NCI-H2107 treated with DMSO at 0.1 percent for 48 hours (cell line): ENCODE measurements around the gene CAMK4.
A peak's percentile ranks its signal among the peaks of the same experiment; 100 is the strongest.

Experiments used
- DNase-seq: peaks from one replicate; lab custom pipeline; 2025; ENCODE audit not compliant: unreplicated experiment; lab: John Stamatoyannopoulos, UW

CAMK4 gene

DNA sequence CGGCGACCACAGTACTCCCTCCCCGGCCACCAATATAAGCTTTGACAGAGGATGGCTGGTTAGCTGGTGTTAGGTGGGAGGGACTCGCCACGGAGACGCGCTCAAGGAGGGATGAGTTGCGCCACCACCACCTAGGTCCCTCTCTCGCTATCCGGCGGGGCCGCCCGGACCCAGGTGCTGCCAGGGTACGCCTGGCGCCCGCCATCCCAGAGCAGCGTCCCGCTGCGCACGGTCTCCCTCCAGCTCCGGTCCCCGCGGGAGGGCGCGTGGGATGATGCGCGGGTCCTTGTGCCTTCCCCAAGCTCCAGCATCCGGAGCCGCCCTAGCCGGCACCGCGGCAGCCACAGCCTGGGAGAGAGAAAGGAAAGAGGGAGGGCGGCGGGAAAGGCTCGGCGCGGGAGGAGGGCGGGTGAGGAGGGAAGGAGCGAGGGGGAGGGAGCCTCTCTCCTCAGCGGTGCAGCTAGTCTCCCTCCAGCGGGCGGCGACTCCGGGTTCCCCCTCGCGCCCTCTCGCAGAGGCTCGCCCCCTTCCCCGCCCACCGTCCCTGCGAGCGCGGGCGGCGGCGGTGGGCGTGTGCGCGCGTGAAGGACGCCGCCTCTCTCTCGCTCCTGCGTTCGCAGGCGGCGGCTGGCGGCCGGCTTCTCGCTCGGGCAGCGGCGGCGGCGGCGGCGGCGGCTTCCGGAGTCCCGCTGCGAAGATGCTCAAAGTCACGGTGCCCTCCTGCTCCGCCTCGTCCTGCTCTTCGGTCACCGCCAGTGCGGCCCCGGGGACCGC is at the start of gene CAMK4:
CAMK4 (plus strand) TSS at position 598 of the 774 bp plus-strand sequence; CDS start at position 698, 100 bp downstream.
- peak; percentile 25 for DNase-seq

DNA sequence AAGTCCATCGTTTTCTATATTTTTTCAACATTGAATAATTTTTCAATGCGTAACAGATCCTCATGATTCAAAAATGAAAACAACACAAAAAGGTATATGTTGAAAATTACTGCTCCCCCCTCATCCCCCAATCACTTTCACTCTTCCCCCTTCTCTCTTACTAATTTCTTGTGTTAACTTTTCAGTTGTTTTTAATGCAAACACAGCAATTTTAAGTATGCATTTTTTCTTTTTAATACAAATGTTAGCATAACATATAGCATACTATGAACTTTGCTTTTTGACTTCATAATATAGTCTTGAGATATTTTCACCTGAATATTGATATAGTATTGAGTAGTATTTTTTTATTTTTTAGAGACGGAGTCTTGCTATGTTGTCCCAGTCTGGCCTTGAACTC is 41.1 kb upstream of the CAMK4 start:
- no peak for DNase-seq

DNA sequence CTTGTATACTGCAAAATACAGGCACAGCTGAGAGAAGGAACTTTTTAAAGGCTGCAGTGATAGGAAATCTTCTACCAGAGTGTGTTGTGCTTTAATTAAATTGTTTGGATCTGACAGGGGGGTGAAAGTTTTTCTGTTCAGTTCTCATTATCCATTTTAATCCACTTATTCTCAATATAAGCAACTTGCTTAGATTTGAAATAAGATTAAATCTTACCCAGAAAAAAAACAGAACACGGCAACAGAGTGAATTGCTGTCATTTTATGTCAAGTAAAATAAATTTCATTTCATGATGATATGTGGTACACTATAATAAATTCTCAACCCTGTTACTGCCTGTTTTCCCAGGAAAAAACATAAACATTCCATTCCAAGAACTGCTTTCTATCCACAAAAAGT is 37.1 kb upstream of the CAMK4 start:
- DNase-seq, result no peak

DNA sequence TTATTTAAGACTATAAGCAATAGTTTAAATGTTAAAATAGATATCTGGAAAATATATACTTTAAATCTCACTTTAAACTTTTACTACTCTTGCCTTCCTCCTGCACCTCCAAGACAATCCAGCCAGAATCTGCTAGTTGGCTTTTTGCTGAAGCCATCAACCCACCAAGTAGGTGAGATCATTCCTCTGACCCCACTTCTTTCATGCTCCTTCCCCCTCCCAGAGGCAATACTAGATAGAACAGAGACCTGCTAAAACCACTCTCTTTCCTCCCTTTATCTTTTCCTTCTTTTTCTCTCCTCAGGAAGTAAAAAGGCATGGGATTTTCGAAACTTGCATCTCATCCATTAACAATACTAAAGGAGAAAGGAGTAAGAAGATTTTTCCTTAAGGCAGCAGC is 30.1 kb upstream of the CAMK4 start:
- DNase-seq, result no peak

DNA sequence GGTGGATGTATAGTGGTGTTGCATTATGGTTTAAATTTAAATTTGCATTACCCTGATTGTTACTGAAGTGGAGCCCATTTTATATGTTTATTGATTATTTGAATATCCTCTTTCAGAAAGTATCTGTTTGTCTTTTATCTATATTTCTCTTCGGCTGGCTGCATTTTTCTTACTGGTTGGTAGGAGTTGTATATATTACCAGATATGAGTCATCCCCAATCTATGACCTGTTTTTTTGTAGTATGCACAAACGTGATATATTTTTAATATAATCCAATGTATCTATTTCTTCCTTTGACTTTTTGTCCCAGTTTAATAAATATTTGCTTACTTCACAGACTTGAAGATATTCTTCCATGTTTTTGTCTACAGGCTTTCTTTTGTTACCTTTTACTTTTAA is 29.3 kb upstream of the CAMK4 start:
- no peak for DNase-seq

DNA sequence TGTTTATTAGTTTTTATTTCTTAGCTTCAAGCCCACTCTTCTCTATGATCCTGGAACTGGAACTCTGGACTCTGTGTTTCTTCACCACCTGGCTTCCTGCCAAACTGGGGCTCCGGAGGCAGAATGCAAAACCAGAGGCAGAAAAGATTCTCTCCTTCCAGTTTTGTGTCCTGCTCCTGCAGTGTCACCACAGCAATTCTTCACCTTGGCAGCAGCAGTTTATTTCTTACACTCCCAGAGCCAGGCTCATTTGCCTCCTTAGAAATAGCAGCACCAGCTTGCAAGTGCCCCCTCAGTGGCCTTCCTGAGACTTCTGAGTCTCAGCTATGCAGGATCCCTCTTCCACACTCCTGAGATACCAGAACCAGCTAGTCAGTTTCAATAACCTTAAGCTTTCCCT is 26.7 kb upstream of the CAMK4 start:
- DNase-seq, result no peak

DNA sequence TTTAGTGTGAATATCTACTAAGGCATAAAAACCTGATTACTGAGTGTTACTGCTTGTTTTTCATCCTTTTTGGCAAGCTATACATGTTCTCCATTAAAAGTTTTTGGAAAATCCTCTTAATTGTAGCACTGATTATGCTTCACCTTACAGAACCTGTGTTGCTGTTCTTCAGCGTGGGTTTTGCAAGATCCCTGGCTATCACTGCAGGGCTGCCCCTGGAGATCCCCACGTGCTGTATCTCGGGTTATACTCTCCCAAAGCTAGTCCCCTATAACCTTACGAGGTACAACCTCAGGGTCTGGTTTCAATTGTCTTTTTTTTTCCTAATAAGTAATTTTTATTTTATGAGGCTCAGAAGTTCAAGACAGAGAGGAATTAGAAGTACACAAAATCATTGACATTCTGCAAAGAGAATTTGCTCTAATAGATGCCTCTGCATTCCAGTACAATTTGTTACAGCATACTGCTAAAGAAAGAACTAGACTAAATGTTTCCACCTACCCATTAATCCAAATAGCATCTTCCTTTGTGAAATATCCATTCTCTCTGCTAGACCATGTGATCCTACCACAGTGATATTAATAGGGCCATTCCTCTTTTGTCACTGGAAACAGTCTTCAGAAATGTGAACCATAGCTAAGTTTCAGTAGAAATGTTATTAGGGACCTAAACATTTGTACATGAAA is 25.8 kb upstream of the CAMK4 start:
- no peak for DNase-seq

DNA sequence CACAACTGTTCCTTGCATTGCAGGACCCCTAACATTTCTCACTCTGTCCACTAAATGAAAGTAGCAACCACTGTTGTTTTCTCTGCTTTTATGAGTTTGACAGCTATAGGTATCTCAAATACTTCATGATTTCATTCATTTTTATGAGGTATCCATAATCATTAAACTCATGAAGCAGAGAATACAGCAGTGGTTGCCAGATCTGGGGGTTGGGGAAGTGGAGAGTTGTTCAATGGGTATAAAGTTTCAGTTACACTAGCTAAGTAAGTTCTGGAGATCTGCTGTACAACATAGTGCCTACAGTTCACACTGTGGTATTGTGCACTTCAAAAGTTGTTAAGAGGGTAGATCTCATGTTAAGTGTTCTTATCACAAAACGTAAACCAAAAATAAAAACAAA is 23.4 kb upstream of the CAMK4 start:
- DNase-seq, result peak; percentile 41

DNA sequence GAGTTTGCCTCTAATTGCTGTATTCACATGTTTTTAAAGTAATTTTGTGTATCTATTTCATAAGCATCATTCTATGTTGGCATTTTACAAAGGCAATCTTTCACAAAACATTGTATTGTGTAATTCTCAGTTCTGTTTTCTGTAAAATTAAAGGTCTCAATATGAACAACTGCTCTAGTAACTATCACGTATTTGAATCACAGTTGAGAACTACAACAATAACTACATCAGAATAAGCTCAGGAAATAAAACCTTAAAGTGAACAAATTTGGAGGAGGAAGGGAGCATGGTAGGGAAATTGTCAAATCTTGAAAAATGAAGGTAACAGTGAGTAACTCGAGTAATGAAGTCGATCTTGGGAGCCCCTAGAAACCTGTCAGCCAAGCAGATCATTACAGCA is 22.5 kb upstream of the CAMK4 start:
- DNase-seq, result no peak

DNA sequence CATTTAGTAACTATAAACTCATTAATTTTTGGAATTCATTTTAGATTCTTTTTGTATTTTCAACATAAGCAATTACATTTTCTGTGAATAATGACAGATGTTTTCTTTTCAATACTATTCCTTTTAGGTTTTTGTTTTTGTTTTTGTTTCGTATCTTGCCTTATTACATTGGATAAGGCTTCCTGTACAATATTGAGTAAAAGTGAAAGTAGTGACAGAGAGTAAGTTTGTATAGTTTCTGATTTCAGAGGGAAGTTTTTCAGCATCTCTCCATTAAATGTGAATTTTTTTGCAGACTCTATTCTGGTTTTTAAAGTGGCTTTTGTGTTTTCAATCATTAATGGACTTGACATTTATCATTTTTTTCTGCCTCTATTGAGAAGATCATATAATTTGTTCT is 12.8 kb upstream of the CAMK4 start:
- DNase-seq, result no peak

DNA sequence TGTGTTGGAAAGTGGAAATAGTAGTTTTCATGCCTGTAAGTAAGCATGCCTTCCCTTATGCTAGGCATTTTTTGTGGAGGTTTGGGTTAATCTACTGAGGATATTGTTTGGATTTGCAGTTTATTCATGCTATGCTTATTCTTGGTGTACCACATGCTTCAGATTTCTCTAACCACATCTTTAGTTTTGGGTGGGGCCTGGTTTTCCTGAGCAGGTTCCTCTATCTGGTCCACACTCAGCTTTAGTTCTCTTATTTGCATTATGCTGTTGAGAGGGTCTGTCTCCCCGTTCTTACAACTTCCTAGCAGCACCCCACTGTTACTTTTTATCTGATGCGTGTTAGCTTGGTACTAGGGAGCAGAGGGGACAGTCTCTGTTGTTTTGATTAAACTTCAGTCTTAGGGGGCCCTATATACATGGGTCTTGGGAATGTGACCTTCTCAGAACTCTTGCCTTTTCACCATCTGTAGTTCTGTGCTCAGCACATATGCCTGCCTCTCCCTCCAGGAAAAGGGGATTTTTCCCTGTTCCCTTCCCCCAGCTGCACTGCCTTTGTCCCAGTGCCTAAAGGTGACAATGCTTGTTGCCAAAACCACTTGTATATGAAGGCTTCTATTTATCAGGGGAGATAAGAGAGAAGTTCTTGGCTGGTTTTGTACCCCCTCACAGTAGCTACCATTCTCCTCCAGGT is 10.0 kb upstream of the CAMK4 start:
- no peak for DNase-seq

DNA sequence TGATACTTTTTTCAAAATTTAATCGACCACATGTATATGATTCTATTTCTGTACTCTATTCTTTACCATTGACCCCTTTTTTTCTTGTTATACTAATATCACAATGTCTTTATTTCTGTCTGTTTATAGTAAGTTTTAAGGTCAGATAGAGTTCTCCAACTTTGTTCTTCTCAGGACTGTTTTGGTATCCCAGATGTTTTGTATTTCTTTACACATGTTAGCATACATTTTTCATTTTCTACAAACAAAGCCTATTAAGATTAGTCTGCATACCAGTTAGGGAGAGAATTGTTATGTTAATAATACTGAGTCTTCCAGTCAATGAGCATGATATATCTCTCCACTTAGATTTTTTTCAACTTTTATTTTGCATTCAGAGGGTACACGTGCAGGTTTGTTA is 8.2 kb upstream of the CAMK4 start:
- DNase-seq, result no peak

DNA sequence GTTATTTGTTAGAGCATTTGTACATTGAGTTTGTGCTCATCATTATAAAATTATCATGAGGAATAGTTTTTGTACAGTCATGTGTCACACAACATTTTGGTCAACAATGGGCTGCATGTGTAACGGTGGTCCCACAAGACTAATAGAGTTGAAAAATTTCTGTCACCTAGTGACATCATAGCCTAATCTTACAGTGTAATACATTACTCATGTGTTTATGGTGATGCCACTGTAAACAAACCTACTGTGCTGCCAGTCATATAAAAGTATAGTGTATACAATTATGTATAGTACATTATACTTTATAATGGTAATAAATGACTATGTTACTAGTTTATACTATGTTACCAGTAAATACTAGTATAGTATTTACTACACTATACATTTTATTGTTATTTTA is 3.0 kb upstream of the CAMK4 start:
- no peak for DNase-seq

DNA sequence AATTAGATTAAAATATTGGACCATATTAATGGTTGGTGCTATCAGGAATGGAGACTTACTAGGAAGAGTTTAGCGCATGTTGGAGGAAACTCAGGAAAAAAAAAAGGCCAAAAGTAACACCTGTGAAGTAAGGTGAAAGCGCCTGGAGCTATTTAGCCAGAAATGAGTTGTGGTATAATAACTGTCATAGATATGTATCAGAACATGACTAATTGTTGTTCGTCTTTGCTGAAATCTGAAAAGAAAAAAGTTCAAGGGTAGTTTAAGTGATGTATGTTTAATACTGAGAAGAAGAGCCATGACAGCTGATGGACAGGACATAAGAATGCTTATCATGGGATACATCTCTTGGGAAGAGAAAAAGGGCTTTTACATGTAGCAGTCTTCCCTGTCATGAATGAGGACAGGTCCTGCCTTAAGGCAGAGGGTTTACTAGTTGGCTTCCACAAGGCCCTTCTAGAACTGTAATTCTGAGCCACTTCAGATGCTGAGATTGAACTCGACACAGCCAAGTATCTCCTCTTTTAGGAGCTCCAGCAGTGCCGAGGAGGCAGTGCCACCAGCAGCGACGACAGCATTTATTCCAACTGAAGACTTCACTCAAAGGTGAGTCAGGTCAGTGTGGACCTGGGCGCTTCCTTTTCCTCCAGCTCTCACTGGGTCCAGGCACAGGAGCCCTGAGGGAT is 940 bp upstream of the CAMK4 start:
- DNase-seq, result no peak

DNA sequence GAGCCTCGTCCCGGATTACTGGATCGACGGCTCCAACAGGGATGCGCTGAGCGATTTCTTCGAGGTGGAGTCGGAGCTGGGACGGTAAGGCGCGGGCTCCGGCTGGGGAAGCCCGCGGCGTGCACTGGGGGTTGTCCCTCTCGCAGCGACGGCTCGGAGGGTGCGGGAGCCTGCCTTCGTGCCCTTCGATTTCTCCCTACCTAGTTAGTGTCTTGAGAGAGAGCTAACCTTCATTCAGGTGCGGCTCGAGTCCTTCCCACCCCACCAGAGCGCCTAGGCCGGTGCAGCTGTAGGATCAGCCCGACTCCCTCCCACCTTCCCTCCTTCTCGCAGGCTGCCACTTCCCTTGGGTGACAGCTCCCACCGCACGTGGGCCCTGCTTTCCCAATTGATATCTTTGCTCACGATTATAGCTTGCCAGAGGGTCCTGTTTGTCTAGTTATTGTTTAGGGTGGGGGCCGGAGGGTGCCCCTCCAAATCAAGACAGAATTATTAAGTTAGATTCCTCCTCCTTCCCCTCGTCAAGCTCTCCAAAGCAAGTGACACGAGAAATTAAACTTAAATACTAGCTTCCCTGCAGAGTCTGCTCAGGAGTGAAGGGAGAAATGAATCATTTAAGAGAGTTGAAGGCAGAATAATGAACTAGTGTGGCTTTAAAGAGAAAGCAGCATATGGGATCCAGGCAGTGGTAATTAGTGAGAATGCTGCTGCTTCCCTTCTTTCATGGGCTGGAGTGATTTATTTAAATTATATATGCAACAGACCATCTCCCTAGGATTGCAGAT is 569 bp downstream of the CAMK4 start:
- DNase-seq, result no peak

DNA sequence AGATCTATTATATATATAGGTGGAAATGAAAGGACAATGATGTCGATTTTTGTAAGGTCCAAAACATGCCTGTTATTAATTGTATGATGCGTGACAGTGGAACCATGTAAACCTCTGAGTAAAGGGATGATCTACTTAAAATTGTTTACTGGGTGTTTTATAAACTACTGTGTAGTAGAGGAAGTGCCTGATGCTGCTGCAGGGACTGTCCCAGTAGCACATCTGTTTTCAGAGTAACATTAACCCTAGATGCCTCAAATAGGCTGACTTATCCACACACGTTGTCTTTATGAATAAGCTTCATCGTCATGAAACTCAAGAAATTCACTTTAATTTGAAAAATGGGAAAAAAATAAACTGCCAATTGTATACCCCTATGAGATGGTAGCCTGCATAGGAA is 1.7 kb downstream of the CAMK4 start:
- DNase-seq, result no peak

DNA sequence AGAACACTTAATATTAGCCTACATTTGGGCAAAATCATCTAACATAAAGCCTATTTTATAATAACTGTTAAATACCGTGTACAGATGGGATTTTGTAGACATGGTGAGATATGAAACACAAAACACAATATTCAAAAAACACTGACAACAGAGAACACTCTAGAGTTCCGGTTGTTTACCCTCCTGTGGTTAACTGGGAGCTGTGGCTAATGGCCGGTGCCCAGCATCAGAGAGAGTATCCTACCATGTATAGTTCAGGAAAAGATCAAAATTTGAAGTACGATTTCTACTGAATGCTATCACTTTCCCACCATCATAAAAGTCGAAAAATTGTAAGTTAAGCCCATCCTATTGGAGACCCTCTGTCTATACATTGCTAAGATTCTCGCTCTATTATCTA is 2.4 kb downstream of the CAMK4 start:
- DNase-seq, result no peak

DNA sequence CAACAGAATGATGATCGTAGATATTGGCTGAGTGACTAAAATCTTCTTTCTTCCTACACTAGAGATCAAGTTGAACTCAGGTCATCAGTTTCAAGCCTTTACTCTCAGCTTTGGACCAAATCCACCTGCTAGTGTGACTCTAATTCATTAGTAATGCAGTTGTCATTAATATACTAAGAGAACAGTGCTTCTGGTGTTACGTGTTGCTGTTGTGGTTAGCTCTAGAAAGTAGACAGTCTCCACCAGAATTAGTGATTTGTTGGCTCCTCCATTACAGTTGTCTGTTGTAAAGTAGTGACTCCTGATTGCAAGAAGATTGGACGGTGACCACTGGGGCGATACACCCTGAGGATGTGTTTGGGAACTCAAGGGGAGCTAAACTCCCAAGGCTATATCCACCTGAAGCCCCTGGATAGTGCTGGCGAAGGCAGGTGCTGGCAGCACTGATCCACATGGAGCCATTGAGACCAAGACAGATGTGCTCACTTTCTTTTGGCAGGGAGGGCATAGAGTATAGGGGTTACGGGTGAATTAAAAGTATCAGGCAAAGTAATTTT is 3.1 kb downstream of the CAMK4 start:
- no peak for DNase-seq

DNA sequence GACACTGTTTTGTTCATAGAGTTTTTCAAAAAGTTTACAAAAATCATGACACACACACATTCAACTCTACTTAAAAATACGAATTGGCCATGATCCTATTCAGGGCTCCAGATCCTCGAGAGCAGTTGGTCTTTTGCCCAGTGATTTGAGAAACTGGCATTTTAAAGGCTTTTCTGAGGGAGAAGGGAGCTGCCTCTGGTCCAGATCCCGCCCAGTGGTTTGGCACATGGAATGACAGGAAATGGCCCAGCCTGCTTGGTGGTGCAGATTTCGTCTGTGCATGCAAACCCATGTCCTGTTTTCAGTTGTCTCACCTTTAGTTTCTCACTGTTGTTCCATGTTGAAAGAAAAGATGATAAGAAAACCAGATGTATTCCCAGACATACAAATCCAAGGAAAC is 3.6 kb downstream of the CAMK4 start:
- no peak for DNase-seq

DNA sequence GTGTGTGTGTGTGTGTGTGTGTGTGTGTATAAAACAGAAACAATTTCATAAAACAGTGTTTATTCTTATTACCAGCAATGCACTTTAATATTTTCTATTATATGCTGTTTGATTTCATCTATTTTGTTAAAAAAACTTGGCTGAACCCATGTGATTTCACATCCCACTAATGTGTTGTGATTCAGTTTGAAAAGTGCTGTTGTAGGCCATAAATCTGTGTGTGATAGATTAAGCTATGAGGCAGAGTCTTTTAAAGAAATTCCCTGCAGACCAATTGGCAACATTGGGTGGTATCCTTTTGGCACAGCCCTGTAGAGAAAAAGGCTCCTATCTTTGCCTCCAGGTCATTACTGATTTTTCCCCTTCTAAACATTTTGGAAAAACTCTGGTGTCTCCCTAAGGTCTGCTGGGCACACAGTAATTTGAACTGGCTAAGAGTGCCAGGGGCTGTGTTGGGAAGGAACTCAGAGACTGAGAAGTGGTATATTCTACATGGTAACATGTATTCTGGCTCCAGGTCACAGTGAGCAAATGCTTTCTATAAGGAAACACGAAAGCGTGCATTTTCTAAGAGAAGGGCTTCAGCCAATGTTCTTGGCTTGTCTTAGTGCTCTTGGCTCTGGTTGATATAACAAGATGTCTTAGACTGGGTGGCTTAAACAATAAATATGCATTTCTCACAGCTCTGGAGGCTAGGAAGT is 4.5 kb downstream of the CAMK4 start:
- no peak for DNase-seq
